PFSK-1 (cell line): ENCODE measurements around the gene HHLA2.

Experiments used
- POLR2AphosphoS5 ChIP-seq: IDR thresholded peaks from 2 replicates; pipeline ENCODE4 v1.6.1; 2012; ENCODE audit warnings: low read depth, mild to moderate bottlenecking, control low read depth, low read length, moderate library complexity
- REST ChIP-seq, 2 experiments: IDR thresholded peaks; 2 replicates each; pipeline versions ENCODE4 v1.6.1 to v1.8.0; 2011 to 2012; ENCODE audit warnings: low read depth in 2 of 2, low read length in 2 of 2, control low read depth in 1 of 2, inconsistent platforms in 1 of 2, mild to moderate bottlenecking in 1 of 2, moderate library complexity in 1 of 2; ENCODE audit not compliant: insufficient read depth in 1 of 2
- TAF1 ChIP-seq: IDR thresholded peaks from 2 replicates; pipeline ENCODE4 v1.6.1; 2012; ENCODE audit warnings: low read length, control low read depth, borderline replicate concordance; ENCODE audit not compliant: insufficient read depth

DNA sequence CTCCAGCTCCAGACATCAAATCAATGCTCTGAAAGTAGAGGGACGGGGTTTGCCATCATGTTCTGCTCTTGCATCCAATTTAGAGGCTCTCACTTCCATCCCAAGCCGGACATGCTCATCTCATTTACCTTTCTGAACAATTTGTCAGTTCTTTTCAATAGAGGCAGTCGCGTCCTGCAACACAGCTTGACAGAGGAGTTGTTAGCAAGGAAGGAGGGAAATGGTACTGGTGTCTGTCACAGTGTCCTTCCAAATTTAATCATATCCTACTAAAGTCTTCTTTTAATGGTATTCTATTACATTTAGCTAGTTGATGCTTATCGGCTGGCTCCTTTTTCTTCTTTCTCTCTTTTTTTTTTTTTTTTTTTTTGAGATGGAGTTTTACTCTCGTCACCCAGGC lies 45.6 kb downstream of the HHLA2 start:
- TF ChIP-seq POLR2AphosphoS5 = no peak
- no peak for TF ChIP-seq TAF1
- no peak for TF ChIP-seq REST (IDR thresholded peaks at IDR 0.05; ENCODE audit: insufficient read depth in 1 of 2, low read depth in 2 of 2, low read length in 2 of 2)
